ENCODE data around the gene SUPT5H. TPM values are rescaled to one million over a fixed set of nuclear protein-coding genes. Genes with fewer than 3 reads are reported as not detected.

Gene SUPT5H
- total and polyA plus RNA-seq, 2 of the 13 experiments (the other 11 are each of a cell fraction or from before 2014, with no cell fraction given) = 48.2 to 51.7 TPM

- TF ChIP-seq ZNF710 (CRISPR knock-in tag; IDR thresholded peaks at IDR 0.05; ENCODE audit: borderline replicate concordance) (peak; percentile 57; the same call in 1 of the 2 replicates), CBX2 (IDR thresholded peaks at IDR 0.05; ENCODE audit: low read depth, low read length) (no peak), CBX2 (CRISPR knock-in tag; IDR thresholded peaks at IDR 0.05; ENCODE audit: low read depth) (no peak), PAX8 (CRISPR knock-in tag; IDR thresholded peaks at IDR 0.05; ENCODE audit: borderline replicate concordance) (no peak), ZNF891 (CRISPR knock-in tag; IDR thresholded peaks at IDR 0.05) (no peak), ZBTB14 (CRISPR knock-in tag; IDR thresholded peaks at IDR 0.05) (peak; percentile 48; the same call in 1 of the 2 replicates), ZNF446 (CRISPR knock-in tag; IDR thresholded peaks at IDR 0.05) (no peak), BRCA1 (CRISPR knock-in tag; IDR thresholded peaks at IDR 0.05) (no peak), ZNF660 (CRISPR knock-in tag; IDR thresholded peaks at IDR 0.05; ENCODE audit: borderline replicate concordance, low read depth) (no peak), ETV5 (CRISPR knock-in tag; IDR thresholded peaks at IDR 0.05; ENCODE audit: borderline replicate concordance) (peak; percentile 94), MTF2 (CRISPR knock-in tag; IDR thresholded peaks at IDR 0.05; ENCODE audit: borderline replicate concordance) (no peak), ZNF329 (CRISPR knock-in tag; IDR thresholded peaks at IDR 0.05; ENCODE audit: low read depth) (no peak), ZBTB2 (CRISPR knock-in tag; IDR thresholded peaks at IDR 0.05; ENCODE audit: low read depth) (no peak), ISL2 (CRISPR knock-in tag; IDR thresholded peaks at IDR 0.05) (peak; percentile 81), KLF12 (CRISPR knock-in tag; IDR thresholded peaks at IDR 0.05; ENCODE audit: borderline replicate concordance) (0 out of 2 replicates have a peak, but pooled peaks have one; percentile 20), ZBTB8A (CRISPR knock-in tag; IDR thresholded peaks at IDR 0.05; ENCODE audit: borderline replicate concordance, low read depth) (no peak), EP300 (IDR thresholded peaks at IDR 0.05; ENCODE audit: low read depth in 2 of 2, low read length in 2 of 2) (peak; percentile 45 to 66; a peak in 3 of 4 replicates), EP300 (CRISPR knock-in tag; IDR thresholded peaks at IDR 0.05; ENCODE audit: borderline replicate concordance) (no peak; the same call in 1 of the 2 replicates), KAT8 (CRISPR knock-in tag; IDR thresholded peaks at IDR 0.05) (peak; percentile 85; the same call in 1 of the 2 replicates)
- TF ChIP-seq, protein P1, sequence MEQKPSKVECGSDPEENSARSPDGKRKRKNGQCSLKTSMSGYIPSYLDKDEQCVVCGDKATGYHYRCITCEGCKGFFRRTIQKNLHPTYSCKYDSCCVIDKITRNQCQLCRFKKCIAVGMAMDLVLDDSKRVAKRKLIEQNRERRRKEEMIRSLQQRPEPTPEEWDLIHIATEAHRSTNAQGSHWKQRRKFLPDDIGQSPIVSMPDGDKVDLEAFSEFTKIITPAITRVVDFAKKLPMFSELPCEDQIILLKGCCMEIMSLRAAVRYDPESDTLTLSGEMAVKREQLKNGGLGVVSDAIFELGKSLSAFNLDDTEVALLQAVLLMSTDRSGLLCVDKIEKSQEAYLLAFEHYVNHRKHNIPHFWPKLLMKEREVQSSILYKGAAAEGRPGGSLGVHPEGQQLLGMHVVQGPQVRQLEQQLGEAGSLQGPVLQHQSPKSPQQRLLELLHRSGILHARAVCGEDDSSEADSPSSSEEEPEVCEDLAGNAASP (CRISPR knock-in tag; IDR thresholded peaks at IDR 0.05; ENCODE audit: borderline replicate concordance) = peak; percentile 72
- TF ChIP-seq, protein P2, sequence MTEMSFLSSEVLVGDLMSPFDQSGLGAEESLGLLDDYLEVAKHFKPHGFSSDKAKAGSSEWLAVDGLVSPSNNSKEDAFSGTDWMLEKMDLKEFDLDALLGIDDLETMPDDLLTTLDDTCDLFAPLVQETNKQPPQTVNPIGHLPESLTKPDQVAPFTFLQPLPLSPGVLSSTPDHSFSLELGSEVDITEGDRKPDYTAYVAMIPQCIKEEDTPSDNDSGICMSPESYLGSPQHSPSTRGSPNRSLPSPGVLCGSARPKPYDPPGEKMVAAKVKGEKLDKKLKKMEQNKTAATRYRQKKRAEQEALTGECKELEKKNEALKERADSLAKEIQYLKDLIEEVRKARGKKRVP (CRISPR knock-in tag; IDR thresholded peaks at IDR 0.05) = 0 out of 4 replicates have a peak, but pooled peaks of 1 of the 2 experiments have one; percentile 30
Measured at GRCh38 chr19:39397360-39398296, 47.8 kb upstream of the SUPT5H start (continued).
